ENCODE measurements around the gene SMYD3.
"Not testable (repeated sequence)": the region's sequence is repeated elsewhere in the genome, so short reads cannot be mapped to it uniquely, and the experiment has no call there.

SMYD3 gene

GRCh38 chr1:246367041-246367440 is 140.0 kb downstream of the SMYD3 start:
- in situ Hi-C loops (cut with MboI; ENCODE audit: low sequenced_read_pairs), result no loop called here

- in situ Hi-C loops (cut with MboI; ENCODE audit: low sequenced_read_pairs), result no loop called here
These were observed 141.4 kb downstream of the SMYD3 start for GRCh38 chr1:246365708-246366107.

DNA sequence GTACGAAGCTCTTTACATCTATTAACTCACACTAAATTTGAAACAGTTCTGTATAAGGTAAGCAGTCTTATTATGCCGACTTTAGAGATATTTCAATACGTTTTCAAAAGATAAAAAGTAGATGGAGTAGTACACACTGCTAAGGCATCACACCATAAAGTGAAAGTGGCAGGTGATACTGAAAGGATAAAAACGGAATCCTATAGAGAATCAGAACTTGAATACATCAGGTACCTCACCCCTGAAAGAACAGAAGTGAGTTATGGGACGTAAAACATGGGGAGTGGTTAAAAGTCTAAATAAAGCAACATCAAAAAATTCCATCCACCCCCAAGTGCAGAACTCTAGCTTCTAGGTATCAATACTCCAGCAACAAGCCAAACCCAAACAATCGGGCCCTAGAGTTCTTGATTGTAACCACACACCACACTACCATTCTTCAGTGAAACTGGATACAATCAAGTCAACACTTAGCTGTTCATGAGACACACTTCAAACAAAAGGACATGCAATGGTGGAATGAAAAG is 142.6 kb downstream of the SMYD3 start:
- in situ Hi-C loops (cut with MboI; ENCODE audit: low sequenced_read_pairs), result no loop called here

DNA sequence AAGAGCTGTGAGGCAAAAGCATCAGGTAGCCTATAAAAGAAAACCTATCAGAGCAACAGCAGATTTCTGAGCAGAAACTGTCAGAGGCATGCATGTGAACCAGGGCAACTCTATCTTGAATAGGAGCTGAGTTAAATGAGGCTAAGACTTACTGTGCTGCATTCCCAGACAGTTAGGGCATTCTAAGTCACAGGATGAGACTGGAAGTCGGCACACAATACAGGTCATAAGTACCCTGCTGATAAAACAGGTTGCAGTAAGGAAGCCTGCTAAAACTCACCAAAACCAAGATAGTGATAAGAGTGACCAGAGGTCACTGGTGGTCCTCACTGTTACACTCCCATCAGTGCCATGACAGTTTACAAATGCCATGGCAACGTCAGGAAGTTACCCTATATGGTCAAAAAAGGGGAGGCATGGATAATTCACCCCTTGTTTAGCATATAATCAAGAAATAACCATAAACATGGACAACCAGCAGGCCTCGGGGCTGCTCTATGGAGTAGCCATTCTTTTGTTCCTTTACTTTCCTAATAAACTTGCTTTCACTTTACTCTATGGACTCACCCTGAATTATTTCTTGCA is 150.0 kb downstream of the SMYD3 start:
- in situ Hi-C loops (cut with MboI; ENCODE audit: low sequenced_read_pairs), result not testable (repeated sequence)

- in situ Hi-C loops (cut with MboI; ENCODE audit: low sequenced_read_pairs), result no loop called here
These were observed 151.5 kb downstream of the SMYD3 start for GRCh38 chr1:246355411-246356230.

- in situ Hi-C loops (cut with MboI; ENCODE audit: low sequenced_read_pairs), result no loop called here
These were observed 155.4 kb downstream of the SMYD3 start for GRCh38 chr1:246351721-246352120.

GRCh38 chr1:246350745-246351144 is 156.3 kb downstream of the SMYD3 start:
- in situ Hi-C loops (cut with MboI; ENCODE audit: low sequenced_read_pairs), result no loop called here

- in situ Hi-C loops (cut with MboI; ENCODE audit: low sequenced_read_pairs), result no loop called here
These were observed 163.1 kb downstream of the SMYD3 start for GRCh38 chr1:246343937-246344336.

DNA sequence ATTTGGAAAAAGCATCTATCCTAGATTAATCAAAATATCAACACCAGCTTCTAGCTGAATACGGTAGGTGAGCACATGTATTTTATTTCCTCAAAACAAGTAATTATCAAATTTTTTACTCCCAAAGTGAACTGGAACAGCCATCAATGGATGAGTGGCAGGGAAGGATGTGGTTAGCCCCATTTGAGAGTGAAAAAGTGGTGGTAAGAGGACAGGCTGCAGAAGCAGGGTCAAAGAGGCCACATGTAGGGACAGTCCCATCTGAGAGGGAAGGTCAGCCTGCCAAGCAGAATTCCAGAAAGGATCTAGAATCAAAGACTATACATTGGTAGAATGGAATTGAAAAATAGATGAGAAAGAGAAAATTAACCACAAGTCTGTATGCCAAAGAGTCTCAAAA is 163.8 kb downstream of the SMYD3 start:
- in situ Hi-C loops (cut with MboI; ENCODE audit: low sequenced_read_pairs), result no loop called here

DNA sequence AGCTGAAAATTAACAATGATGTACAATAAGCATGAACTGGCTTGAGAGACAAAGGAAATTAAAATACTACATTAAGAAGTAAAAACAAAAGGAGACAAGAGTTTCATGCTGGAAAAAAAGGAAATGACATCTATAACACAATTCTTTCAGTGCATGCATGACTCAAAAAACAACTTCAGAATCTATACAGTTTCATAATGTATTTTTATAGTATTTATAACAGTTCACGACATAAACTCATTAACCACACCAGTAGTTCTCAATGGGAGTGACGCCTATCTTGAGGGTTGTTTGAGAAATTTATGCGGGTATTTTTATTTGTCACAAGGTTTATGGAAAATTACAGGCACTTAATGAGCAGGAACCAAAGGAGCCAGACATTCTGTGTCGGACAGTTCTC is 168.5 kb downstream of the SMYD3 start:
- in situ Hi-C loops (cut with MboI; ENCODE audit: low sequenced_read_pairs), result no loop called here

GRCh38 chr1:246338098-246338497 is 169.0 kb downstream of the SMYD3 start:
- in situ Hi-C loops (cut with MboI; ENCODE audit: low sequenced_read_pairs), result no loop called here

DNA sequence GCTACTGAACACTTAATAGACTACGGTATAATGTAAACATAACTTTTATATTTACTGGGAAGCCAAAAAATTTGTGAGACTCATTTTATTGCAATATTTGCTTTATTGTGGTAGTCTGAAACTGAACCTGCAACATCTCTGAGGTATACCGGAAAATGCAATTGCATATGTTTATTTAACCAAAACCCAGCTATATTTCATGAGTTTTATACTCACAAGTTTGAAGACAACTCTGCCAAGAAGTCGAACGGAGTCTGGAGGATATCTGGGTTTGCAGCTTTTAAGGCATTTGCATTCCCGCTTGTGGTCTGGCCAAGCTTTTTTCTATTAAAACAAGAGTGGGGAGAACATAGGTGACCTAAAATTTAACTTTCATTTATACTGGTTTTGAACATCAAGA is 171.9 kb downstream of the SMYD3 start:
- in situ Hi-C loops (cut with MboI; ENCODE audit: low sequenced_read_pairs), result no loop called here

DNA sequence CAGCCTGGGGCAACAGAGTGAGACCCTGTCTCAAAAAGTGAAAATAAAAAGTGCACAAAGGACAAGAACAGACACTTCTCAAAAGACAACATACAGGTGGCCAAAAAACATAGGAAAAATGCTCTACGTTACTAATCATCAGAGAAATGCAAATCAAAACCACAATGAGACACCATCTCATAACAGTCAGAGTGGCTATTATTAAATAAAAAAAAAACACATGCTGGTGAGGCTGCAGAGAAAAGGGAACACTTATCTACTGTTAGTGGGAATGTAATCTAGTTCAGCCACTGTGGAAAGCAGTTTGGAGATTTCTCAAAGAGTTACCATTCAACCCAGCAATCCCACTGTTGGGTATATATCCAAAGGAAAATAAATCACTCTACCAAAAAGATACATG is 173.2 kb downstream of the SMYD3 start:
- in situ Hi-C loops (cut with MboI; ENCODE audit: low sequenced_read_pairs), result no loop called here

- in situ Hi-C loops (cut with MboI; ENCODE audit: low sequenced_read_pairs), result no loop called here
These were observed 175.0 kb downstream of the SMYD3 start for GRCh38 chr1:246332078-246332477.

DNA sequence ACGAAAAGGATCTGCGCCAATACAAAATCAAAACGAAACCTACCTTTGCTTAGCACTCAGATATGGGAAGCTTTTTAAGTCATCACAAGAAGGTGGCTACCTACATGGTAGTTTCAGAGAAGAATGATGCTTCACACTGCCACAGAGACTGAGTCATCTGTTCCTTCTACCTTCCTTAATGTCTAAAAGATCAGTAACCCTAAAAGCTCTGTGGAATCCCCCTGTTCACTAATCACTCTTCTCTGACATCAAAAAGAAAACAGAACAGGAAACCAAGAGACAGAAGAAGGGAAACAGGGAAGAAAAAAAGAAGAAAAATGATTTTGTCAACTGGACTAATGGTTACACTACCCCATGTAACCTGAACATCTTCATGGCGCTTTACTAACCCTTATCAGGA is 177.2 kb downstream of the SMYD3 start:
- in situ Hi-C loops (cut with MboI; ENCODE audit: low sequenced_read_pairs), result no loop called here

DNA sequence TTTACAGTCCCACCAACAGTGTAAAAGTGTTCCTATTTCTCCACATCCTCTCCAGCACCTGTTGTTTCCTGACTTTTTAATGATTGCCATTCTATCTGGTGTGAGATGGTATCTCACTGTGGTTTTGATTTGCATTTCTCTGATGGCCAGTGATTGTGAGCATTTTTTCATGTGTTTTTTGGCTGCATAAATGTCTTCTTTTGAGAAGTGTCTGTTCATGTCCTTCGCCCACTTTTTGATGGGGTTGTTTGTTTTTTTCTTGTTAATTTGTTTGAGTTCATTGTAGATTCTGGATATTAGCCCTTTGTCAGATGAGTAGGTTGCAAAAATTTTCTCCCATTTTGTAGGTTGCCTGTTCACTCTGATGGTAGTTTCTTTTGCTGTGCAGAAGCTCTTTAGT is 177.8 kb downstream of the SMYD3 start:
- in situ Hi-C loops (cut with MboI; ENCODE audit: low sequenced_read_pairs), result not testable (repeated sequence)

GRCh38 chr1:246324711-246325110 is 182.4 kb downstream of the SMYD3 start:
- in situ Hi-C loops (cut with MboI; ENCODE audit: low sequenced_read_pairs), result no loop called here

GRCh38 chr1:246324033-246324432 is 183.0 kb downstream of the SMYD3 start:
- in situ Hi-C loops (cut with MboI; ENCODE audit: low sequenced_read_pairs), result not testable (repeated sequence)

GRCh38 chr1:246320286-246320685 is 186.8 kb downstream of the SMYD3 start:
- in situ Hi-C loops (cut with MboI; ENCODE audit: low sequenced_read_pairs), result no loop called here

GRCh38 chr1:246319083-246319714 is 187.9 kb downstream of the SMYD3 start:
- in situ Hi-C loops (cut with MboI; ENCODE audit: low sequenced_read_pairs), result no loop called here

GRCh38 chr1:246318622-246319021 is 188.5 kb downstream of the SMYD3 start:
- in situ Hi-C loops (cut with MboI; ENCODE audit: low sequenced_read_pairs), result no loop called here

- in situ Hi-C loops (cut with MboI; ENCODE audit: low sequenced_read_pairs), result no loop called here
These were observed 189.1 kb downstream of the SMYD3 start for GRCh38 chr1:246318036-246318359.

Measured in HL-60/S4 treated with phorbol 12-myristate 13-acetate at 8.2 ng/mL for 4 days and 3 days (cell line).